Effector memory CD8-positive, alpha-beta T cell (primary cell): ENCODE data around the gene ZNF816.
"Not testable (repeated sequence)": the region's sequence is repeated elsewhere in the genome, so short reads cannot be mapped to it uniquely, and the experiment has no call there.

Source experiments
- ATAC-seq: fragments of 150-1000 bp; cut with Tn5 transposase; replicated peaks from 2 replicates; pipeline ENCODE4 v1.10.0; 2021; ENCODE audit warnings: mild to moderate bottlenecking, moderate library complexity
- DNase-seq, 3 experiments: peaks; one replicate each; pipeline ENCODE4 v3.0.0; 2021
- H3K27ac Mint-ChIP-seq, 2 donors: one replicate each; pipeline ENCODE4 v1.8.0; 2022; ENCODE audit warnings: mild to moderate bottlenecking in 2 of 2, mixed read lengths in 2 of 2, moderate library complexity in 2 of 2
- H3K27me3 Mint-ChIP-seq, 2 donors: one replicate each; pipeline ENCODE4 v1.8.0; 2022; ENCODE audit warnings: mixed read lengths in 2 of 2
- H3K36me3 Mint-ChIP-seq: one replicate; pipeline ENCODE4 v1.8.0; 2022; ENCODE audit warnings: mild to moderate bottlenecking, moderate library complexity, mixed read lengths; ENCODE audit not compliant: insufficient read depth
- H3K4me1 Mint-ChIP-seq, 2 donors: one replicate each; pipeline ENCODE4 v1.8.0; 2022; ENCODE audit warnings: low read depth in 2 of 2, mixed read lengths in 2 of 2
- H3K4me3 Mint-ChIP-seq, 2 donors: one replicate each; pipeline ENCODE4 v1.8.0; 2022; ENCODE audit warnings: mild to moderate bottlenecking in 2 of 2, mixed read lengths in 2 of 2, moderate library complexity in 2 of 2
- H3K9me3 Mint-ChIP-seq, 2 donors: one replicate each; pipeline ENCODE4 v1.8.0; 2022; ENCODE audit warnings: mixed read lengths in 2 of 2

Gene ZNF816

GRCh38 chr19:52948025-52948770, 14.5 kb downstream of the ZNF816 start:
- DNase-seq: no peak
- no peaks in the 10 kb centered on the region for H3K27me3 Mint-ChIP-seq
- no peak for ATAC-seq
- H3K4me1 Mint-ChIP-seq: no peaks in the 10 kb centered on the region
- H3K4me3 Mint-ChIP-seq: no peak overlapping the region
- no peak overlapping the region for H3K27ac Mint-ChIP-seq
- peaks cover 17 to 19% of the 10 kb centered on the region in 2 donors for H3K9me3 Mint-ChIP-seq
- H3K36me3 Mint-ChIP-seq: peaks cover 31% of the 10 kb centered on the region

- DNase-seq (no peak), ATAC-seq (no peak)
- Mint-ChIP-seq H3K4me1 (peaks cover 3 to 8% of the 10 kb centered on the region in 2 donors), H3K27ac (no peak overlapping the region), H3K36me3 (peaks cover 28% of the 10 kb centered on the region), H3K4me3 (no peak overlapping the region), H3K27me3 (no peaks in the 10 kb centered on the region), H3K9me3 (peaks cover 13 to 17% of the 10 kb centered on the region in 2 donors)
Observed at GRCh38 chr19:52946322-52947310, 16.1 kb downstream of the ZNF816 start.

- no peak overlapping the region for H3K27ac Mint-ChIP-seq
- DNase-seq (no peak), ATAC-seq (no peak)
- no peaks in the 10 kb centered on the region for H3K27me3 Mint-ChIP-seq
- peaks cover 9 to 16% of the 10 kb centered on the region in 2 donors for H3K4me1 Mint-ChIP-seq
- peaks cover 12% of the 10 kb centered on the region in 2 donors for H3K9me3 Mint-ChIP-seq
- peaks cover 20% of the 10 kb centered on the region for H3K36me3 Mint-ChIP-seq
- H3K4me3 Mint-ChIP-seq: no peak overlapping the region
Observed at GRCh38 chr19:52945652-52946321, 16.9 kb downstream of the ZNF816 start.

- DNase-seq, H3K27me3 Mint-ChIP-seq, ATAC-seq, H3K4me3 Mint-ChIP-seq, H3K27ac Mint-ChIP-seq, H3K9me3 Mint-ChIP-seq: not testable (repeated sequence)
- H3K4me1 Mint-ChIP-seq: peaks cover 9 to 17% of the 10 kb centered on the region in 2 donors
- H3K36me3 Mint-ChIP-seq: peaks cover 20% of the 10 kb centered on the region
Observed at GRCh38 chr19:52944703-52945493, 17.8 kb downstream of the ZNF816 start.

GRCh38 chr19:52943884-52944643, 18.6 kb downstream of the ZNF816 start:
- ATAC-seq: no peak
- Mint-ChIP-seq H3K27ac (no peak overlapping the region), H3K4me3 (peak overlapping the region in 1 of 2 donors; percentile 88), H3K4me1 (peaks cover 9 to 17% of the 10 kb centered on the region in 2 donors), H3K36me3 (peaks cover 20% of the 10 kb centered on the region), H3K9me3 (peaks cover 0 to 2% of the 10 kb centered on the region in 2 donors), H3K27me3 (no peaks in the 10 kb centered on the region)
- DNase-seq: no peak

- Mint-ChIP-seq H3K27ac (peak overlapping the region in 1 of 2 donors; percentile 51), H3K4me1 (peaks cover 16 to 24% of the 10 kb centered on the region in 2 donors), H3K9me3 (peaks cover 0 to 2% of the 10 kb centered on the region in 2 donors), H3K27me3 (no peaks in the 10 kb centered on the region), H3K4me3 (peak overlapping the region; percentile 88 to 91), H3K36me3 (peaks cover 20% of the 10 kb centered on the region)
- ATAC-seq (no peak), DNase-seq (no peak)
Observed at GRCh38 chr19:52943134-52943883, 19.4 kb downstream of the ZNF816 start.

- H3K4me3 Mint-ChIP-seq: peak overlapping the region; percentile 88 to 91
- ATAC-seq (peak; percentile 98), DNase-seq (peak; percentile 98 to 99 (median 99))
- H3K4me1 Mint-ChIP-seq: peaks cover 16 to 26% of the 10 kb centered on the region in 2 donors
- H3K9me3 Mint-ChIP-seq: peaks cover 0 to 2% of the 10 kb centered on the region in 2 donors
- no peaks in the 10 kb centered on the region for H3K27me3 Mint-ChIP-seq
- peaks cover 22% of the 10 kb centered on the region for H3K36me3 Mint-ChIP-seq
- H3K27ac Mint-ChIP-seq: peak overlapping the region; percentile 51 to 87
Observed at GRCh38 chr19:52942386-52943133, 20.1 kb downstream of the ZNF816 start.

- Mint-ChIP-seq H3K27ac (peak overlapping the region; percentile 51 to 87), H3K4me1 (peaks cover 18 to 30% of the 10 kb centered on the region in 2 donors), H3K4me3 (peak overlapping the region; percentile 88 to 91), H3K36me3 (peaks cover 22% of the 10 kb centered on the region), H3K9me3 (peaks cover 0 to 2% of the 10 kb centered on the region in 2 donors), H3K27me3 (no peaks in the 10 kb centered on the region)
- ATAC-seq (peak; percentile 29), DNase-seq (peak in 2 of 3 experiments; percentile 4 to 10)
Observed at GRCh38 chr19:52941941-52942385, 20.7 kb downstream of the ZNF816 start.

- H3K27me3 Mint-ChIP-seq, ATAC-seq, DNase-seq, H3K9me3 Mint-ChIP-seq: not testable (repeated sequence)
- Mint-ChIP-seq H3K27ac (peak overlapping the region; percentile 51 to 87), H3K4me3 (peak overlapping the region; percentile 88 to 91), H3K36me3 (peaks cover 22% of the 10 kb centered on the region), H3K4me1 (peaks cover 18 to 30% of the 10 kb centered on the region in 2 donors)
Observed at GRCh38 chr19:52941523-52941922, 21.2 kb downstream of the ZNF816 start.

GRCh38 chr19:52940905-52941304, 21.8 kb downstream of the ZNF816 start:
- not testable (repeated sequence) for ATAC-seq, H3K9me3 Mint-ChIP-seq, DNase-seq, H3K27me3 Mint-ChIP-seq
- Mint-ChIP-seq H3K27ac (peak overlapping the region; percentile 51 to 87), H3K36me3 (peaks cover 22% of the 10 kb centered on the region), H3K4me3 (peak overlapping the region; percentile 88 to 91), H3K4me1 (peaks cover 18 to 30% of the 10 kb centered on the region in 2 donors)

GRCh38 chr19:52938761-52939160, 23.9 kb downstream of the ZNF816 start:
- H3K4me1 Mint-ChIP-seq: peaks cover 18 to 30% of the 10 kb centered on the region in 2 donors
- H3K4me3 Mint-ChIP-seq: peak overlapping the region; percentile 62 to 63
- DNase-seq (no peak), ATAC-seq (no peak)
- H3K36me3 Mint-ChIP-seq: peaks cover 22% of the 10 kb centered on the region
- H3K27me3 Mint-ChIP-seq: no peaks in the 10 kb centered on the region
- H3K27ac Mint-ChIP-seq: peak overlapping the region; percentile 3 to 25
- H3K9me3 Mint-ChIP-seq: no peaks in the 10 kb centered on the region
